Measurements from ENCODE around the gene STX8. TPM values are rescaled to one million over a fixed set of nuclear protein-coding genes. Genes with fewer than 3 reads are reported as not detected.
"Not testable (repeated sequence)": the region's sequence is repeated elsewhere in the genome, so short reads cannot be mapped to it uniquely, and the experiment has no call there.

STX8 gene, protein sequence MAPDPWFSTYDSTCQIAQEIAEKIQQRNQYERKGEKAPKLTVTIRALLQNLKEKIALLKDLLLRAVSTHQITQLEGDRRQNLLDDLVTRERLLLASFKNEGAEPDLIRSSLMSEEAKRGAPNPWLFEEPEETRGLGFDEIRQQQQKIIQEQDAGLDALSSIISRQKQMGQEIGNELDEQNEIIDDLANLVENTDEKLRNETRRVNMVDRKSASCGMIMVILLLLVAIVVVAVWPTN
- 89.0 and 109 TPM in 2 replicates for total RNA-seq (2014; rRNA removed; shearing (Covaris generic))

DNA sequence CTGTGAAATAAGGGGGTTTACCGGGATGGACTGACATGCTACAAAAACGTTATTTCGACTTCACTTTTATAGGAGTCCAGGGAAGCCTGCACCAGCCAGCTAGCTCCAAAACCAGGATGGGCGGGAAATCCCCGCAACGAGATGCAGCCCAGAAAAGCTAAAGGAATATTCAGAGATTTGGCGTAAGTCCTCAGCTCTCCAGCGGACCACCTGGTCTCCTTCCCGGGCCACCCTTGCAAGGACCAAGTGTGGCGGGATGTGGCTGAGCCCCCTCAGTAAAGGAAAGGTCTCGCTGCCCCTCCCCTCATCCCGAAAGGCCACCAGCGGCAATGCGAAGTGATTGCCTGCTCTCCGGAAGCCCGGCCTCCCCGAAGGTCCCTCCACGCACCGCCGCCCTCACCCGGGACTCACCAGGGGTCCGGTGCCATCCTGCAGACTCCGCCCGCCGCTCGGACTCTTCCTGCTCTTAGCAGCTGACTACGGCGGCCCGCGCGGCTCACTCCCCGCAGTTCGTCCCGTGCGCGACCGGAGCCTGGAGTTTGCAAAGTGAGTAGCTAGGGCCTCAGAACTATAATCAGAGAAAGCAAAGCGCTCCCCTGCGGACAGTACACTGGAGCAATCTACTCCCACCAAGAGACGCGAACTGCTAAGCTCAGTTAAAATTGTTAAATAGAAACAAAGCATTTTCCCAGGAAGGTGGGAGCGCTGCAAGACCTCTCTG is at the start of gene STX8:
TSS of gene STX8 (minus strand) at position 440 of the 721 bp plus-strand sequence. CDS start at position 428, 12 bp downstream.
- Histone ChIP-seq H3K4me3 (peak within 1 kb of the TSS; percentile 70), H3K4me1 (replicated peaks) (0 out of 2 replicates have a peak, but pooled peaks cover 3% of the 10 kb centered on the region), H3K27me3 (replicated peaks) (no peaks in the 10 kb centered on the region), H3K9me3 (replicated peaks) (no peaks in the 10 kb centered on the region), H3K36me3 (peaks cover 3% of the 10 kb centered on the region; the same call in 1 of the 2 replicates), H3K27ac (no peak within 1 kb of the TSS)
- peak; percentile 84 to 93 for DNase-seq (ENCODE audit: low read depth in 1 of 2, low spot score in 2 of 2)

DNA sequence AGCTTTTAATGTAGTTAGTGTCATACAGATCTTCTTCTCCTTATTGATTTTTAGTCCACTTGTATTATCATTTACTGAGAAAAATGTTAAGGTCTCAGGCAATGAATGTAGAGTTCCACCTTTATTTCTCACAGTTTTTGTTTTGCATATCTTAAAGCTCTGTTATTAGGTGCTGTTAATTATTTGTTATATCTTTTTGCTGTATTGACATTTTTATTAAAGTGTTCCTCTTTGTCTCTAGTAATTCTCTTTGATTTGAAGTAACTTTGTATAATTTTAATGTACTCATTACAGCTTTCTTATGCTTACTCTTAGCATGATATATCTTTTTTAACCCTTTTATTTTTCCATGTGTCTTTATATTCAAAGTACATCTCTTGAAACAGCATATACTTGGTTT is 47.3 kb upstream of the STX8 start:
- Histone ChIP-seq H3K27me3 (replicated peaks) (no peaks in the 10 kb centered on the region), H3K4me1 (replicated peaks) (no peaks in the 10 kb centered on the region), H3K9me3 (replicated peaks) (no peaks in the 10 kb centered on the region), H3K36me3 (no peaks in the 10 kb centered on the region), H3K27ac (no peak overlapping the region), H3K4me3 (no peak overlapping the region)
- DNase-seq (ENCODE audit: low read depth in 1 of 2, low spot score in 2 of 2): no peak

DNA sequence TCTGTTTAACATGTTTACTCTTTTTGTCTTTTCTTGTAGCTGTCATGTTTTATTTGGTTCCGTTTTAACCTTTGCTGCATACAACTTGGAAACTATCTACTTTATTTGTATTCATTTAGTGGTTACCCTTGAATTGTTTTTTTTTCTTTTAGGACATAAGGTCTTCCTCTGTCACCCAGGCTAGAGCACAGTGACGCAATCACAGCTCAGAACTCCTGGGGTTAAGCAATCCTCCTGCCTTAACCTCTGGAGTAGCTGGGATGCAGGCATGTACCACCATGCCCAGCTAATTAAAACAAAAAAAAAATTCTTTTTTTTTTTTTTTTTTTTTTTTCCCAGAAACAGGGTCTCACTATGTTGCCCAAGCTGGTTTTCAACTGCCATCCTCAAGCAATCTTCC is 39.9 kb upstream of the STX8 start:
- no peaks in the 10 kb centered on the region for H3K36me3 ChIP-seq
- no peaks in the 10 kb centered on the region for H3K27me3 ChIP-seq (replicated peaks)
- no peak for DNase-seq (ENCODE audit: low read depth in 1 of 2, low spot score in 2 of 2)

DNA sequence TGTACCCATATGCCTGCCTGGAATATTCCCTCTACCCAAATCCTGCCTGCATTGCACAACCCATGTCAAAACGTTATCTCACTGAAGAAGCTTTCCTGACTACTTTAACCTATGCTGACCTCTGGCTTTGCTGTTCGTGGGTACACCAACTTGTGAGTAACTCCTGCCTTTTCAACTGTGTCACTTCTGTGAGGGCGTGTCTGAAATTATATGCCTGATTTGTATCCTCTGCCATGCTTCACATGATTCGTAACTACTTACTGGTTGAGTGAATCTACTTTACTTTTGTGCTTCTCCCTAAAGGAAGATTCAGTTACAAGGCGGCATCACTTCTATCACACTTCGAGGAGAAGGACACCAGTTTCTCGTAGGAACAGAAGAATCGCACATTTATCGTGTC is 36.4 kb upstream of the STX8 start:
- Histone ChIP-seq H3K27me3 (replicated peaks) (no peaks in the 10 kb centered on the region), H3K9me3 (replicated peaks) (no peaks in the 10 kb centered on the region)
- DNase-seq (ENCODE audit: low read depth in 1 of 2, low spot score in 2 of 2): no peak

More for the DNA sequence above, 39.9 kb upstream of the STX8 start:
- no peaks in the 10 kb centered on the region for H3K4me1 ChIP-seq (replicated peaks)
- H3K4me3 ChIP-seq: no peak overlapping the region
- H3K9me3 ChIP-seq (replicated peaks): no peaks in the 10 kb centered on the region
- no peak overlapping the region for H3K27ac ChIP-seq

DNA sequence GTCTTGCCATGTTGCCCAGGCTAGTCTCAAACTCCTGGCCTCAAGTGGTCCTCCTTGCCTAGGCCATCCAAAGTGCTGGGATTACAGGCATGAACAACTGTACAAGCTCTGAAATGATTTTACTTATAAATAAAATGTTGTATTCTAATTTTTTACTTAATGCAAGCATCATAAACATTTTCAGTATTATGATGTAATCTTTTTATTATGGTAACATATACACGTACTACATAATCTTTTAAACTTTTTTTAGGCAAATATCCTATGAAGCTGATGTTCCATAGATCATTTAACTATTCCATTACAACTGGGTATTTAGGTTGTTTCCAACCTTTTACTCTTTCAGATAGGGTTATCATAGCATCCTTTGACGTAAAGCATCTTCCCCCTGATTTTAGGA is 35.9 kb upstream of the STX8 start:
- H3K27ac ChIP-seq: no peak overlapping the region
- DNase-seq (ENCODE audit: low read depth in 1 of 2, low spot score in 2 of 2): no peak
- no peaks in the 10 kb centered on the region for H3K4me1 ChIP-seq (replicated peaks)
- no peak overlapping the region for H3K4me3 ChIP-seq
- no peaks in the 10 kb centered on the region for H3K9me3 ChIP-seq (replicated peaks)
- no peaks in the 10 kb centered on the region for H3K27me3 ChIP-seq (replicated peaks)
- no peaks in the 10 kb centered on the region for H3K36me3 ChIP-seq

More for the DNA sequence above, 36.4 kb upstream of the STX8 start:
- Histone ChIP-seq H3K4me3 (no peak overlapping the region), H3K4me1 (replicated peaks) (no peaks in the 10 kb centered on the region), H3K27ac (no peak overlapping the region), H3K36me3 (no peaks in the 10 kb centered on the region)

DNA sequence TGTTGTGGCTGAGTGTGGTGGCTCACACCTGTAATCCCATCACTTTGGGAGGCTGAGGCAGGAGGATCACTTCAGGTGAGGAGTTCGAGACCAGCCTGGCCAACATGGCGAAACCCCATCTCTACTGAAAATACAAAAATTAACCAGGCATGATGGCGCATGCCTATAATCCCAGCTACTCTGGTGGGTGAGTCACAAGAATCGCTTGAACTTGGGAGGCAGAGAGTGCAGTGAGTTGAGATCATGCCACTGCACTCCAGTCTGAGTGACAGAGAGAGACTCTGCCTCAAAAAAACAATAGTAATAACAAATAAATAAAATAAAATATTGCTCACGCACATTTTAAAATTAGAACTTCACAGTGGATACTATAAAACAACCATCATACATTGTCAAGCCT is 31.4 kb upstream of the STX8 start:
- not testable (repeated sequence) for H3K36me3 ChIP-seq; H3K9me3 ChIP-seq (replicated peaks); DNase-seq (ENCODE audit: low read depth in 1 of 2, low spot score in 2 of 2); H3K27me3 ChIP-seq (replicated peaks); H3K4me1 ChIP-seq (replicated peaks); H3K27ac ChIP-seq; H3K4me3 ChIP-seq

DNA sequence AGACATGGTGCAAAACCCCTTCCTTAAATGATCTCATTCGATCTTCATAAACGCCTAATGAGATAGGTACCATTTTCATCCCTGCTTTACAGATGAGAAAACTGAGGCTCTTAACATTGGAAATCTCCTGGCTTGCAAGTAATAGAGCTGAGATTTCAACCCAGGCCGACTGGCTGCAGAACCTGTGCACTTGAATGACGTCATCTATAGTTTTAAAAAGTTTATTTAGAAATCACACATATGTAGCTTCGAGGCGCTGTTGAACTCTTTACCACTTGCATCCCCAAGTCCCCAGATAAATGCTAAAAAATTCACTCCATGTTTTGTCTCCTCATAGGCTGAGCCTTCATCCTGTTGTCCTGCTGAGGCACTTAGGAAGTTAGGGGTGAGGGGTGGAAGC is 30.8 kb upstream of the STX8 start:
- no peaks in the 10 kb centered on the region for H3K36me3 ChIP-seq
- H3K27ac ChIP-seq: no peak overlapping the region
- H3K4me1 ChIP-seq (replicated peaks): no peaks in the 10 kb centered on the region
- no peaks in the 10 kb centered on the region for H3K9me3 ChIP-seq (replicated peaks)
- H3K4me3 ChIP-seq: no peak overlapping the region
- no peaks in the 10 kb centered on the region for H3K27me3 ChIP-seq (replicated peaks)
- DNase-seq (ENCODE audit: low read depth in 1 of 2, low spot score in 2 of 2): no peak

DNA sequence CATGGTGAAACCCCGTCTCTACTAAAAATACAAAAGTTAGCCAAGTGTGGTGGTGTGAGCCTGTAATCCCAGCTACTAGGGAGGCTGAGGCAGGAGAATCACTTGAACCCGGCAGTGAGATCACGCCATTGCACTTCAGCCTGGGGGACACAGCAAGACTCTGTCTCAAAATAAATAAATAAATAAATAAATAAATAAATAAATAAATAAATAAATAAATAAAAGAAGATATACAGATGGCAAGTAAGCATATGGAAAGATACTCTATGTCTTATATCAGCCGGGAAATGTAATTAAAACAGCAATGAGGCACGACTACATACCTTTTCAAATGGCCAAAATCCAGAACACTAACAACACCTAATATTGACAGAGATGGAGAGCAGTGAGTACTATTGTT is 29.0 kb upstream of the STX8 start:
- not testable (repeated sequence) for H3K4me3 ChIP-seq; H3K36me3 ChIP-seq; DNase-seq (ENCODE audit: low read depth in 1 of 2, low spot score in 2 of 2); H3K9me3 ChIP-seq (replicated peaks); H3K27me3 ChIP-seq (replicated peaks); H3K27ac ChIP-seq; H3K4me1 ChIP-seq (replicated peaks)

DNA sequence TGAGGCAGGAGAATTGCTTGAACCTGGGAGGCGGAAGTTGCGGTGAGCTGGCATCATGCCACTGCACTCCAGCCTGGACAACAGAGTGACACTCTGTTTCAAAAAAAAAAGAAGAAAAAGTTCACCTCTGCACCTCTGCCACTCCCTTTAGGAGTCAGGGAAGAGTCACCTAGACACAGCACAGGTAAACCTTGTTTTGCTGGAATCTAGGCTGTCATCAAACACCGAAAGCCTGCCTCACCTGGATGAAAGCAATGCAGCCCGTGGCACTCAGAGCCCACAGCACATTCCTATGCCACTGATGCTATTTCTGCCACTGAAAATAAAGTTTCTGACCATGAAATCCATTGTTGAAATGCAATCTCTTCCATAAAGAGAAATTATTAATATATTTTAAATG is 23.0 kb upstream of the STX8 start:
- Histone ChIP-seq H3K9me3 (replicated peaks) (no peaks in the 10 kb centered on the region), H3K4me1 (replicated peaks) (no peaks in the 10 kb centered on the region), H3K4me3 (no peak overlapping the region), H3K27me3 (replicated peaks) (no peaks in the 10 kb centered on the region), H3K27ac (no peak overlapping the region), H3K36me3 (no peaks in the 10 kb centered on the region)
- no peak for DNase-seq (ENCODE audit: low read depth in 1 of 2, low spot score in 2 of 2)

DNA sequence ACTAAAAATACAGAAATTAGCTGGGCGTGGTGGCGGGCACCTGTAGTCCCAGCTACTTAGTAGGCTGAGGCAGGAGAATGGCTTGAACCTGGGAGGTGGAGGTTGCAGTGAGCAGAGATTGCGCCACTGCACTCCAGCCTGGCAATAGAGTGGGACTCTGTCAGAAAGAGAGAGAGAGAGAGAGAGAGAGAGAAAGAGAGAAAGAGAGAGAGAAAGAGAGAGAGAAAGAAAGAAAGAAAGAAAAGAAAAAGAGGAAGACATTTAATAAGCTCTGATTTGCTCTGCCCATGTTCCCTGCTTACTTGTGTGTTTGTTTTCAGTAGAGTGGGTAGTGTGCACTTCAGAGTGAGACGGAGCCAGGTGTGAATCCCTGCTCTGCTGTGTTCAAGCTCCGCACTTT is 22.0 kb upstream of the STX8 start:
- DNase-seq (ENCODE audit: low read depth in 1 of 2, low spot score in 2 of 2); H3K4me1 ChIP-seq (replicated peaks); H3K4me3 ChIP-seq; H3K36me3 ChIP-seq; H3K27me3 ChIP-seq (replicated peaks); H3K27ac ChIP-seq; H3K9me3 ChIP-seq (replicated peaks): not testable (repeated sequence)

DNA sequence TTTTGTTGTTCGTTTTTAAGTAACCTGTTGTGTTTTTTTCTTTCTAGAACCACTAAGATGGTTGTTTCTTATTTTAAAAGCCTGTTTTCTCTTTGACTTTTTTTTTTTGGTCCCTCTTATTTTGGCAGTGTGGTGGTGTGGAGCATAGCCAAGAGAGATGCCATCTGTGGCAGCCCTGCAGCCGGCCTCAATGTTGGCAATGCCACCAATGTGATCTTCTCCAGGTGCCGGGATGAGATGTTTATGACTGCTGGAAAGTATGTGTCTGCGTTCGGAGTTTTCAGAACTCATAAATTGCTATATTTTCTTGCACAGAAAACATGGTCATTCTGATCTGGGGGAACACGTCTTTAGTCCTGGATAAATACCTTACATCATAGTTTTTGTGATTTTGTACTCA is 18.4 kb upstream of the STX8 start:
- Histone ChIP-seq H3K27me3 (replicated peaks) (no peaks in the 10 kb centered on the region), H3K4me1 (replicated peaks) (no peaks in the 10 kb centered on the region), H3K9me3 (replicated peaks) (no peaks in the 10 kb centered on the region), H3K4me3 (no peak overlapping the region), H3K36me3 (no peaks in the 10 kb centered on the region), H3K27ac (no peak overlapping the region)
- no peak for DNase-seq (ENCODE audit: low read depth in 1 of 2, low spot score in 2 of 2)

DNA sequence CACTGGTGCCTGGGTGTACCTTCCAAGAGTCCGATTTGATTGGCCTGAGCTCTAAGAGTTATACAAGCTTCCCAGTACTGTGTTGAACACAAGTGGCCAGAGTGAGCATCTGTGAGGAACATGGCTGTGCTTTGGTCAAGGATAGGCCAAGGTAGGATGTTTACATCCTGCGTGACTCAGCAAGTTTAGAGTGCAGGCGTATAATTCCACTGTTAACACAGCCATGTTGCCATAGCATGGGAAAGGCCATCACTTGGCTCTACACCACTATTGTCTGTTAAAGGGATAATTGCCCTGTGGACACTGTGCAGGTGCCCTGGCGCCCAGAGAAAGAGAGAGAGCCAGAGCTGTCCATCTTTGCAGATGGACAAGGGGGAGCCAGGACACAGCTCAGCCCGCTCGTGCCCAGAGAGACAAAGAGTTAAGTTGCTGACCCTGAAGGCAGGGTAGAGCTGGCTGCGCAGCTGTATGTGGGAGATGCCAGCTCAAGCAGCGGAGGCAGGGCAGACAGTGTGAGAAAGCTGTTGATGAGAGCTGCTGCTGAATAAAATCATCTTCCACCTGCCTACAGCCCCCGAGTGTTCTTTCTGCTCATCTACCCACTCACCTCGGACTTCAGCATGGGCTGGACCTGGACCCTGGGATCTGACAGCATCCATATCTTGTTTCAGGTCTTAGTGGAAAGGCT is 12.5 kb upstream of the STX8 start:
- no peaks in the 10 kb centered on the region for H3K4me1 ChIP-seq (replicated peaks)
- no peak overlapping the region for H3K4me3 ChIP-seq
- no peaks in the 10 kb centered on the region for H3K9me3 ChIP-seq (replicated peaks)
- no peak overlapping the region for H3K27ac ChIP-seq
- no peak for DNase-seq (ENCODE audit: low read depth in 1 of 2, low spot score in 2 of 2)
- no peaks in the 10 kb centered on the region for H3K27me3 ChIP-seq (replicated peaks)
- H3K36me3 ChIP-seq: no peaks in the 10 kb centered on the region

DNA sequence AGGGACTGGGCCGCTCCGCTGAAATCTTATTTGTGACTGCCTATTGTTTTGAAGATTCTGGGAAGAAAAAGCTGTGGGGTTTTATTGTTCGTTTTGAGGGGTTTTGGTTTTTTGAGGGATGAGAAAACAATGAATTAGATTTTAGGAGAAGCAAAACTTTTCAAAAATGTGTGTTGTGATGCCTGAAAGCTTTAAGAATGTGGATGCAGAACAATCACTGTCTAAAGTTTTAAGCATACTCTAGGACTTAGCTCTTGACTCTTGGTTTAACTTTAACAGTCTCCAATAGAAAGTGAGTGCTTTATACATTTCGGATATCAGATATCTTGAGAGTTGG is 1.7 kb upstream of the STX8 start:
- Histone ChIP-seq H3K36me3 (no peaks in the 10 kb centered on the region), H3K4me3 (no peak overlapping the region), H3K27ac (no peak overlapping the region), H3K9me3 (replicated peaks) (no peaks in the 10 kb centered on the region), H3K27me3 (replicated peaks) (no peaks in the 10 kb centered on the region), H3K4me1 (replicated peaks) (0 out of 2 replicates have a peak, but pooled peaks cover 3% of the 10 kb centered on the region)
- no peak for DNase-seq (ENCODE audit: low read depth in 1 of 2, low spot score in 2 of 2)
